Left ventricle myocardium superior (tissue), 1 donor: ENCODE results near the gene MACROD2. TPM values are rescaled to one million over a fixed set of nuclear protein-coding genes. Genes with fewer than 3 reads are reported as not detected.

Experiments used
- ATAC-seq: fragments of 200-7000 bp; cut with Tn5 transposase; one replicate; pipeline ENCODE4 v1.9.1; 2020; ENCODE audit warnings: mild to moderate bottlenecking, moderate library complexity
- DNase-seq: peaks from one replicate; pipeline ENCODE4 v3.0.0-alpha.2; 2020
- intact Hi-C: fragments of 100-400 bp; cut with micrococcal nuclease; formaldehyde crosslinking; loops from one replicate; pipeline ENCODE4 v1.11.0; 2022
- total RNA-seq: library from RNA; stranded (reverse); fragmentation: NEBNext Ultra II Directional; extraction: Animal tissue kit (Norgen Biotek cat#: 25700); gene quantifications from one replicate; pipeline ENCODE4 v1.2.1, GENCODE V29; 2021
- donor health status: DM: no; HTN: yes; CAD: no; lungs with severe emphysema.

The MACROD2 gene
- total RNA-seq, 1 donor from 2014 or later, result 3.5 TPM

DNA sequence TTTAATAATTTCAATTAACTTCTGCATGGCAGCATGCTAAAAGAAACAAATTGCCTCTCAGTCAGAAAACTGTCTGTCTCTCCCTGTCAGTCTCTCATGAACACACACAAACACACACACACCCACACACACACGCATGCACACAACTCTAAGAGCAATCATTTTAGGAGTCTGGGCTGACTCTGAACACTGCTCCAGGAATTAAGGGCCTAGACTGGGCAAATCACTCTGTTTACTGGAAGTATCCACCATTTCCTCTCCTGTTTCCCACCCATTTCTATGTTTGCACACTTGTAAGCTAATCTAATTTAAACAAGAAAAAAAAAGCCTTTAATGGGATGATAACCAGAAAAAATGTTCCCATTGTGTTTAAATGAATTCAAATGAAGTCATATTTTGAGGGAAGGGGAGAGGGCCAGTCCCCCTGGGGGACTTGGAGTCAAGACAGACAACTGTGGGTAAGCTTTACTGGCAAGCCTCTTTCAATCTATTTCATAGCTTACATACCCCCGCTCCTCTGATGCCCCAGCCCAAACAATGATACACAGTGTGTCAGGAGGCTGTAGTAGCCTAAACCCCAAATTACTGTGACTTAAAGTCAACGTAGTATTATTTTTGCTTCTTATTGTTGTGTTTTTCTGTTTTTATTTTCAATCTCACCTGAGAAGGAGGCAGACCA lies 789.9 kb downstream of the MACROD2 start:
- DNase-seq (no peak), ATAC-seq (no peak)
- intact Hi-C loops, result no loop called here

- intact Hi-C loops, result no loop called here
- DNase-seq (no peak), ATAC-seq (no peak)
These were observed 794.9 kb downstream of the MACROD2 start for GRCh38 chr20:14790190-14790589.

DNA sequence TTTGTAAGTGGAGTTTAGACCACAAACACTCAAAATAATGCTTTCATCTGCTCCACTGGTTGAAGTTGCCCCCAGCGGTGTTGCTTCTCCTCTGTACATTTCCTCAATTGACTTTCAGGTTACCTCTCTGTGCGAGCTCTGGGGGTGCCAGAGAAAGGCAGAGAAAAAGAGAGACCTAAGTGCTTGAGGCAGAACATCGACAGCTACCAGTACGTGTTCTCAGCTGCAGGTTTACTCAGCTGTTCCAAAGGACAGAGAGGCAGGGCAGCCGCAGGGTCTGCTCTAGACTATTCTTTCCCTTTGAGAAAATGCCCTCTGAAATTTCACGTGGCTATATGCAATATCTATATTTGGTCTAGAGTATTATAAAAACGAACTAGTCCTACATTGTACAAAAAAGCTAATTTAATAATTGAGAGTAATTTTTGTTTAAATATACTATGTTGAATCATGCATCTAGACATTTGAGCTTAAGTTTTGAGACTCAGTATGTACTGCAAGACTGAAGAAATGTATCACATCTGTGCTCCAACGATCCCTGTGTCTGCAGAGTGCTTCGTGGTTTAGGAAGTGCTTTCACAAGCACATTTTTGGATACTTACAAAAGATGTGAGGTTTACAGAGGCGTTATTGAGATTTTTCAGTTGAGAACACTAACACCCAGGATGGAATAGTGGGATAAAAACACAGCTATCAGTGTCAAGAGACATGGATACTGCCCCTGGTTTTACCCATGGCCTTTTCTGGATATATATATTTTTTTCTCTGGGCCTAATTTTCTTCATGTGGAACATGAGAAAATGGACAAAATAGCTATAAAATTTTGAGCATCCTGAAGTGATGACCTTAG lies 795.7 kb downstream of the MACROD2 start:
- DNase-seq, result no peak
- intact Hi-C loops, result no loop called here
- ATAC-seq, result no peak

- ATAC-seq (no peak), DNase-seq (no peak)
- intact Hi-C loops, result no loop called here
These were observed 797.6 kb downstream of the MACROD2 start for GRCh38 chr20:14792915-14793314.

DNA sequence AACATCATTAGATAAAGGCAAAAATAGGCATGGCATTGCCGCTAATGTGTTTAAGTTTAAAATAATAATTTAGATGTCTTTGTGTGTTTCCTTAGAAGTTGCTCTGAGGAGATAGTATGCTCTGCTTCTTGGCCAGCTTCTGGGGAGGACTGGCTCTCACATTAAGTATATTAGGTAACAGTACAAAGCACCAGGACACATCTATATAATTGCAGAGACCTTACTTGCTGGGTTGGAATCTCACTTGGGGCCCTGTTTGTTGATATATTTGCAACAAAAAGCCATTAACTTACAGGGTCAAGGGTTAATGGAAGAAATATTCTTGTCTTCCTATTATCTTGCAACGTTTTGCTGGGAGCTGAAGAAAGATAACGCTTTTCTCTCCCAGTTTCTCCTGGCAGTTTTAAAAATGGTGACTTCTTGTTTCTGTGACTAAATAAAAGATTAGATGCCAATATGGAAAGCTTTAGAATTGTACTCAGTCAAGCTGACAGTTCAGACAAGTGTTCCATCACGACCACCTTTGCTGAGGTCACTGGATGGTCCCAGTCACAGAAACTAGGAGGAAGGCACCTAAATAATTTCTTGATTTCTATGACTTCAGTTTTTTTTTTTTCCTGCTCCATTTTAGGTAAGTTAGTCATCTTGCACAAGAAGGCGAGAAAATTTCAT lies 804.4 kb downstream of the MACROD2 start:
- no peak for ATAC-seq
- intact Hi-C loops, result no loop called here
- no peak for DNase-seq

GRCh38 chr20:14800707-14801425 lies 805.5 kb downstream of the MACROD2 start:
- ATAC-seq (no peak), DNase-seq (no peak)
- intact Hi-C loops, result no loop called here

- DNase-seq (no peak), ATAC-seq (no peak)
- intact Hi-C loops, result no loop called here
These were observed 806.4 kb downstream of the MACROD2 start for GRCh38 chr20:14801591-14802325.

- no peak for DNase-seq
- no peak for ATAC-seq
- intact Hi-C loops, result no loop called here
These were observed 811.9 kb downstream of the MACROD2 start for GRCh38 chr20:14807224-14807623.

DNA sequence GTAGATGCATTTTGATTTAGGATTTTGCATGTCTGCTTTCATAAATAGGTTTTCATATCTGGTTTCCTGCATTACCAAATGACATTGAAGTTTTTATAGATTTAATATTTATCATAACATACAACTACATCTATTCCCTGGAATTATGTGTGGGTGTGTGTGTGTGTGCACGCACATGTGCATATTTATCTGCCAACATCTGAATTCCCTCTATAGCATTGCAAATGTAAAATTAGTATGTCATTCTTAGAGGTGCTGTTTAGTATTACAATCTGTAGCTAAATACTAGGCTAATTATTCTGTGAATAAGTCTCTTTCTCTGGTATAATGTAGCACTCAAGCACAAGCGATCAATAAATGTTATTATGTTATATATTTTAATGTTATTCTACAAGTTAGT lies 820.0 kb downstream of the MACROD2 start:
- ATAC-seq (no peak), DNase-seq (no peak)
- intact Hi-C loops, result no loop called here

DNA sequence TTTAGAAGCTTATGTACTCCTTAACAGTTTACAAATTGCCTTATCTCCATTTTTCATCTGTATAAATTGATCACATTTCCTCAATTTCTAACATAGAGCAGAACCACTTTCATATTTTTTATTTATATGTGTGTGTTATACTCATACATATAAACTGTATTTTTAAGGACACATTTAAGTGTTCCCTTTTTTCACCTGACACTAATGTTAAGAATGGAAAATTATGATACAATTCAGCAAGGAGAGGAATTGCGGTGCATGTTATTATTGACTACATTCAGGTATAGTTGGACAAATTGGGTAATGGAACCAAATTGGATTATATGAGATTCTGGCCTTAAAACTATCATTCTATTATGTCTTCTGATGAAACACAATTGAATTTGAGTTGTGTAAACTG lies 821.2 kb downstream of the MACROD2 start:
- intact Hi-C loops, result no loop called here
- ATAC-seq, result no peak
- no peak for DNase-seq

DNA sequence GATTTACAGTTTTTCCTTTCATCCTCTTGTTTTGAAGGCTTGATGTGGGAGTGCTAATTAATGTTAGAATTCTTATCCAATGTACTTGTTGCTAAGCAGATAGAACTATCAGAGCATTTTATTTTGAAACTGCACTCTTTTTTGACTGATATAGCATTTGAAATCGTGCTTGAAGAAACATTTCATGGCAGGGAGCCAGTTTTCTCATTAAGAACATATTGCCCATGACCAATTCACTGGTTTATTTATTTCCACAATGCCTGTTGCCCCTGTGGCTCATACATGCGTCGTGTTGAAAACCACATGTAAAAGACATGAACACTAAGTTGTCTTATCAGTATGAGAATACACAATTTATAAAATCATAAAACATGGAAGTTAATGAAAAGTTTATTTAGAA lies 821.8 kb downstream of the MACROD2 start:
- intact Hi-C loops, result no loop called here
- no peak for DNase-seq
- no peak for ATAC-seq

- DNase-seq (no peak), ATAC-seq (no peak)
- intact Hi-C loops, result no loop called here
These were observed 825.5 kb downstream of the MACROD2 start for GRCh38 chr20:14820771-14821170.

DNA sequence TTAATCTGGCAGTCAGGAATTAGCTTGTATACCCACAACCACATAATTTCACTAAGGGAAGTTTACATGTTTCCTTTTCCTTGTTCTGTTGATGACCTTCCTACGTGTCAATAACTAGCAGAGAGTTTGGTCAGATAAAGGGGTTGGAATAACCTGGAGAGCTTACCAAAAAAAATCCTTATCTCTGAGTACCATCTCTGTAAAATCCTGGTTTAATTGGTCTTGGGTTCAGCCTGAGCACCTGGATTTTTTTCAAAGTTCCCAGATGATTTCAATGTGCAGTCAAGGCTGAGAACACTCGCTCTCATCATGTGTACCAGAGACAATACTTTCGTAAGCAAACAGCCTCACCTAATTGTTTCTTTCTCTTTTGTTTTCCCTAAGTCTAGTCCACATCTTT lies 825.9 kb downstream of the MACROD2 start:
- ATAC-seq (no peak), DNase-seq (no peak)
- intact Hi-C loops, result no loop called here

DNA sequence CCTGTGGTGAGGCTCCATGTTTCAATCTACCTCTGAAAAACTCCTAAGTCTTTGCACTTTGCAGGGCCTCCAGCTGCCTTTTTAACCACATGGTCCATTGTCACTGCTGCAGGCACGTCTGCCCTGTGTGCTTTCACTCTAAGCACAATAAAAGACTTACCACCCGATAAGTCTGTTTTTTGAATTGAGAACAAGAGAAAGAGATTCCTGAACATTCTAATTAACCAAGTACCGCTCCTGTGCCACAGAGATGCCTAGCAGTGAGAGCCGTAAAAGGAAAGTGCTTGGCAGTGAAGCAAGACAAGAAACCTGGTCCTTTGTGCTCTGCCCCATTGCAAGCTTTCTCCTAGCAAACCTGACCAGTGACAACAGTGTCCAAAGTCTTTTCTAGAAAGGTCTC lies 829.7 kb downstream of the MACROD2 start:
- intact Hi-C loops, result no loop called here
- no peak for ATAC-seq
- DNase-seq, result no peak

DNA sequence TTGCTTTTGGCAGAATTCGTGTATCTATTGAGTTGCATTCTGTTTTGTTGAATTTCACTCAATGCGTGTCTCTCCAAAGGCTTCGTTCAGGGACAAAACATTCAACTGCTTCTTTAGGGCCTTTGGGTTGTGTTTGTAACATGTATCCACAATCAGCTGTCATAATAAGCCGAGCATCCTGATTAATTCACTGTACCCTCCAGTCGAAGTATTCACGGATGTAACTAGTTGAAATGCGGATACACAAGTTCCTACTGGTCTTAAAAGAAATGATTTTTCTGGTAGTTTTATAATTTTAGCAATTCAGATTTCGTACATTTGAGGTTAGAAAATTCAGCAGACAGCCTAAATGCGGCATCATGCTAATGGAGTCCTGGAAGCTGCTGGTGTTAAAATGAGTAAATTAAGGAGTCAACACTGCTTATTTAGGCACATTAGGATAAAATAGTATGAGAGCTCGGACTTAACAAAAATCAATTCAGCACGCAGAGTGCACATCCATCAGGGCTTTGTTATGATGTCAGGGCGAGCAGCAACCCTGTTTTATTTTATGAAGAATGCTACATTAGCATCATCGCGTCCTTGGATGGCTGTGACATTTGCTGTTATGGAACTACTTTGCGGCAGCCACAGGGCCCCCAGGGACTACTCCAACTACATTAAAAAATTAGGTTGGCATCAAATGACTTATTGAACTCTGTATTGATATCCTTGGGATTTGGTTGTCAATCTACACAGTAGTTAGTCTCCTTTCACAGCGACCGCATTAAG lies 831.4 kb downstream of the MACROD2 start:
- ATAC-seq (no peak), DNase-seq (no peak)
- intact Hi-C loops, result no loop called here

GRCh38 chr20:14828459-14828858 lies 833.1 kb downstream of the MACROD2 start:
- intact Hi-C loops, result no loop called here
- ATAC-seq (no peak), DNase-seq (no peak)

- no peak for DNase-seq
- no peak for ATAC-seq
These were observed 834.6 kb downstream of the MACROD2 start for GRCh38 chr20:14829906-14830305.

GRCh38 chr20:14830466-14830865 lies 835.1 kb downstream of the MACROD2 start:
- intact Hi-C loops, result no loop called here
- ATAC-seq, result no peak
- DNase-seq, result no peak

More at GRCh38 chr20:14829906-14830305, 834.6 kb downstream of the MACROD2 start:
- intact Hi-C loops, result no loop called here
